ENCODE data around the gene SPPL3. TPM values are rescaled to one million over a fixed set of nuclear protein-coding genes. Genes with fewer than 3 reads are reported as not detected.

Gene SPPL3
- total RNA-seq, 1 donor from 2014 or later, result 25.8 TPM

DNA sequence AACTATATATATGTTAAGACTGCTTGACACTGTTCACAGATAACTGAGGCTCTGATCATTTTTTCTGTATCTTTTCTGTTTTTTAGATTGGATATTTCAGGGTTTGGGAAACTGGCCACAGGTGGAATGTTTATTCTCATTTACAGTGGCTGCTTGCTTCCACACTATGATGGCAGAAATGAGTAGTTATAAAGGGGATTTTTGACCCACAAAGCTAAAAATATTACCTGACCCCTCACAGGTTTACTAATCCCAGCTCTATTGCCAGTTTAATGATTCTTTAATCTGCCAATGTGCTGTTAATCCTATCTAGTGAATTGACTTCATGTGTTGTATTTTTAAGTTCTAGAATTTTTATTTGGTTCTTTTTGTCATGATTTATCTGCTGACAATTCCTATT lies 148.9 kb downstream of the SPPL3 start:
- H3K36me3 ChIP-seq, result no peaks in the 10 kb centered on the region
- no peaks in the 10 kb centered on the region for H3K9me3 ChIP-seq (ENCODE audit: low read depth)
- TF ChIP-seq EZH2 (IDR thresholded peaks at IDR 0.05) (no peak), EZH2phosphoT487 (IDR thresholded peaks at IDR 0.05) (no peak)
- TF ChIP-seq, protein P1, sequence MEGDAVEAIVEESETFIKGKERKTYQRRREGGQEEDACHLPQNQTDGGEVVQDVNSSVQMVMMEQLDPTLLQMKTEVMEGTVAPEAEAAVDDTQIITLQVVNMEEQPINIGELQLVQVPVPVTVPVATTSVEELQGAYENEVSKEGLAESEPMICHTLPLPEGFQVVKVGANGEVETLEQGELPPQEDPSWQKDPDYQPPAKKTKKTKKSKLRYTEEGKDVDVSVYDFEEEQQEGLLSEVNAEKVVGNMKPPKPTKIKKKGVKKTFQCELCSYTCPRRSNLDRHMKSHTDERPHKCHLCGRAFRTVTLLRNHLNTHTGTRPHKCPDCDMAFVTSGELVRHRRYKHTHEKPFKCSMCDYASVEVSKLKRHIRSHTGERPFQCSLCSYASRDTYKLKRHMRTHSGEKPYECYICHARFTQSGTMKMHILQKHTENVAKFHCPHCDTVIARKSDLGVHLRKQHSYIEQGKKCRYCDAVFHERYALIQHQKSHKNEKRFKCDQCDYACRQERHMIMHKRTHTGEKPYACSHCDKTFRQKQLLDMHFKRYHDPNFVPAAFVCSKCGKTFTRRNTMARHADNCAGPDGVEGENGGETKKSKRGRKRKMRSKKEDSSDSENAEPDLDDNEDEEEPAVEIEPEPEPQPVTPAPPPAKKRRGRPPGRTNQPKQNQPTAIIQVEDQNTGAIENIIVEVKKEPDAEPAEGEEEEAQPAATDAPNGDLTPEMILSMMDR (IDR thresholded peaks at IDR 0.05), result no peak
- Mint-ChIP-seq H3K36me3 (peaks cover 4% of the 10 kb centered on the region), H3K4me3 (no peak overlapping the region), H3K27me3 (ENCODE audit: insufficient read depth, low read depth) (no peaks in the 10 kb centered on the region), H3K9me3 (peaks cover 8% of the 10 kb centered on the region), H3K4me1 (no peaks in the 10 kb centered on the region), H3K27ac (no peak overlapping the region)
- H3K4me3 ChIP-seq, result no peak overlapping the region
- no peaks in the 10 kb centered on the region for H3K4me1 ChIP-seq
- no peak for DNase-seq (ENCODE audit: low spot score)
- H3K79me2 ChIP-seq (ENCODE audit: low read depth), result no peaks in the 10 kb centered on the region
- H4K20me1 ChIP-seq (ENCODE audit: low read depth), result no peaks in the 10 kb centered on the region
- no peaks in the 10 kb centered on the region for H3K27me3 ChIP-seq
- no peaks in the 10 kb centered on the region for H3F3A ChIP-seq (ENCODE audit: low read depth)
- H3K4me2 ChIP-seq, result no peak overlapping the region
- no peak overlapping the region for H3K9ac ChIP-seq
- H3K27ac ChIP-seq, result no peak overlapping the region
- H2AFZ ChIP-seq (replicated peaks), result no peak overlapping the region

DNA sequence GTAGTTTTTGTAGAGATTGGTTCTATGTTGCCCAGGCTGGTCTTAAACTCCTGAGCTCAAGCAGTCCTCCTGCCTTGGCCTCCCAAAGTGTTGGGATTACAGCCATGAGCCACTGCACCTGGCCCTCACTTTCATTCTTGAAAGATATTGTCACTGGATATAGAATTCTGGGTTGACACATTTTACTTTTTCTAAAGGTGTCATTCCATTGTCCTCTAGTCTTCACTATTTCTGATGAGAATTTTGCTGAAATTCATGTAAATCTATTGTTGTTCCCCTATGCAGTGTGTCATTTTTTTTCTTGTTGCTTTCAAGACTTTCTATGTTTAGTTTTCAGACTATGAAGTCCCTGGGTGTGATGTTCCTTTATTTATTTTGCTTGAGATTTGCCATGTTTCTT lies 149.4 kb downstream of the SPPL3 start:
- Histone ChIP-seq H3K27me3 (no peaks in the 10 kb centered on the region), H3K36me3 (no peaks in the 10 kb centered on the region), H3K9ac (no peak overlapping the region), H3F3A (ENCODE audit: low read depth) (no peaks in the 10 kb centered on the region), H3K27ac (no peak overlapping the region), H3K9me3 (ENCODE audit: low read depth) (no peaks in the 10 kb centered on the region), H3K79me2 (ENCODE audit: low read depth) (no peaks in the 10 kb centered on the region), H3K4me3 (no peak overlapping the region), H4K20me1 (ENCODE audit: low read depth) (no peaks in the 10 kb centered on the region), H3K4me1 (no peaks in the 10 kb centered on the region), H3K4me2 (no peak overlapping the region), H2AFZ (replicated peaks) (no peak overlapping the region)
- Mint-ChIP-seq H3K4me1 (no peaks in the 10 kb centered on the region), H3K36me3 (peaks cover 2% of the 10 kb centered on the region), H3K9me3 (peaks cover 8% of the 10 kb centered on the region), H3K27ac (no peak overlapping the region), H3K4me3 (no peak overlapping the region), H3K27me3 (ENCODE audit: insufficient read depth, low read depth) (peaks cover 2% of the 10 kb centered on the region)
- TF ChIP-seq EZH2 (IDR thresholded peaks at IDR 0.05) (no peak), EZH2phosphoT487 (IDR thresholded peaks at IDR 0.05) (no peak)
- TF ChIP-seq, protein P1 (IDR thresholded peaks at IDR 0.05), result no peak
- no peak for DNase-seq (ENCODE audit: low spot score)

DNA sequence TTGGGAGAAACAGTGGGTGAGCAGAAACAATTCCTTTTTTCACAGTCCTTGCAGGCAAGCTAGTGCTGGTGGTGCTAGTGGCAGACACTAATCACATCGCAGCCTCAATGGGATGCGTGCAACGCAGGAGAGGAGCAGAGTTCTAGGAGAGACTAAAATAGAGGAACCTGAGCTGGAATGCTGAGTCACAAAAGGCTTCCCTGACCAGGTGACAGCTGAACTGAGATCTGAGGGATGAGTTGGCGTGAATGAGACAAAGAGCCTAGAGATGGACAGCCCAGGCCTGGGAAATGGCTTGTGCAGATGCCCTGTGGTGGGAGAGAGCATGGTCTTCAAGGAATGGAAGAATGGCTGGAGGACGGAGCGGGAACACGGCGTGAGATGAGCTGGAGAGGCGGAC lies 152.8 kb downstream of the SPPL3 start:
- H3K27me3 ChIP-seq, result no peaks in the 10 kb centered on the region
- no peak overlapping the region for H3K27ac ChIP-seq
- Mint-ChIP-seq H3K36me3 (no peaks in the 10 kb centered on the region), H3K27me3 (ENCODE audit: insufficient read depth, low read depth) (peaks cover 3% of the 10 kb centered on the region), H3K4me1 (peaks cover 8% of the 10 kb centered on the region), H3K27ac (peak overlapping the region; percentile 4), H3K4me3 (no peak overlapping the region), H3K9me3 (peaks cover 8% of the 10 kb centered on the region)
- H3F3A ChIP-seq (ENCODE audit: low read depth), result no peaks in the 10 kb centered on the region
- no peak overlapping the region for H3K9ac ChIP-seq
- DNase-seq (ENCODE audit: low spot score), result no peak
- H3K4me2 ChIP-seq, result no peak overlapping the region
- no peaks in the 10 kb centered on the region for H3K79me2 ChIP-seq (ENCODE audit: low read depth)
- TF ChIP-seq EZH2phosphoT487 (IDR thresholded peaks at IDR 0.05) (no peak), EZH2 (IDR thresholded peaks at IDR 0.05) (no peak)
- TF ChIP-seq, protein P1 (IDR thresholded peaks at IDR 0.05), result no peak
- no peak overlapping the region for H2AFZ ChIP-seq (replicated peaks)
- no peaks in the 10 kb centered on the region for H3K9me3 ChIP-seq (ENCODE audit: low read depth)
- no peak overlapping the region for H3K4me3 ChIP-seq
- H4K20me1 ChIP-seq (ENCODE audit: low read depth), result no peaks in the 10 kb centered on the region
- H3K4me1 ChIP-seq, result no peaks in the 10 kb centered on the region
- H3K36me3 ChIP-seq, result no peaks in the 10 kb centered on the region
